HG03575 (cell line): ENCODE data around the gene TAAR1.
"Not testable (repeated sequence)": the region's sequence is repeated elsewhere in the genome, so short reads cannot be mapped to it uniquely, and the experiment has no call there.

Experiments
- ATAC-seq: cut with Tn5 transposase; IDR thresholded peaks from one replicate; pipeline ENCODE4 v1.9.1; 2021; ENCODE audit not compliant: unreplicated experiment, insufficient number of reproducible peaks, low FRiP score; ENCODE audit errors: extremely low read depth

Gene TAAR1

DNA sequence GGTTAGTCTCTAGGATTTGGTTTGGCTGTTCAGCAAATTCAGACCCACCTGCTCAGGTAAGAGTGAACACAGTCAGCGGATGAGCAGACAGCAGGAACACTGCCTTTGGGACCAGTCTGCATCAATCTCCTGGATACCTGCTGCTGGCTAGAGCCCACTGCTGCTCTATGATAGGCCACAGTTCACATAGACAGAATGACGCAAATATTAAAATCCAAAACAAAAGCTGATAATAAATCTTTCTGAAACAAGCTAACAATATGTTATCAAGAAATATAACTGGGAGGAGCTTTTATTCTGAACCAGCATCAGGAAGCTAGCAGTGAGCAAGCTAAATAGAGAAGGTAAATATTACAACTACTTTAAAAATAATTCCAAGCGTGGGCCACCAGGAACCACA is at the start of gene TAAR1:
TSS of gene TAAR1 (minus strand) at position 101 of the 400 bp plus-strand sequence. CDS start 13,179 bp downstream, outside the sequence.
- no peak for ATAC-seq

GRCh38 chr6:132708771-132709170 is 49.8 kb upstream of the TAAR1 start:
- ATAC-seq: no peak

GRCh38 chr6:132708002-132708401 is 49.0 kb upstream of the TAAR1 start:
- no peak for ATAC-seq

DNA sequence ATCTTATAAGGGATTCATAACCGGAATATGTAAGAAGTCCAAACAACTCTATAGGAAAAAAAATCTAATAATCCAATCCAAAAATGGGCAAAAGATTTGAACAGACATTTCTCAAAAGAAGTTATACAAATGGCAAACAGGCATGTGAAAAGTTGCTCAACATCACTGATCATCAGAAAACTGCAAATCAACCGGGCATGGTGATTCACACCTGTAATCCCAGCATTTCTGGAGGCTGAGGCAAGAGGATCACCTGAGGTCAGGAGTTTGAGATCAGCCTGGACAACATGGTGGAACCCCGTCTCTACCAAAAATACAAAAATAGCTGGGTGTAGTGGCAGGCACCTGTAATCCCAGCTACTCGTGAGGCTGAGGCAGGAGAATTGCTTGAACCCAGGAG is 47.8 kb upstream of the TAAR1 start:
- ATAC-seq: not testable (repeated sequence)

DNA sequence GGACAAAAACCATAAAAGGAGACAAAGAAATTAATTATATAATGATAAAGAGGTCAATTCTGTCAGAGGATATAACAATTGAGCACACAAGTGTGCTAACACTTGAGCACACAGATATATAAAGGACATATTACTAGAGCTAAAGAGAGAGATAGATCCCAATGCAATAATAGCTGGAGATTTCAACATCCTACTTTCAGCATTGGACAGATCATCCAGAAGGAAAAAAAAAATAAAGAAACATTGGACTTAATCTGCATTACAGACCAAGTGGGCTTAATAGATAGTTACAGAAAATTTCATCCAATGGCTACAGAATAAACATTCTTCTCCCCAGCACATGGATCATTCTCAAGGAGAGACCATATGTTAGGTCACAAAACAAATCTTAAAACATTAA is 45.0 kb upstream of the TAAR1 start:
- no peak for ATAC-seq

DNA sequence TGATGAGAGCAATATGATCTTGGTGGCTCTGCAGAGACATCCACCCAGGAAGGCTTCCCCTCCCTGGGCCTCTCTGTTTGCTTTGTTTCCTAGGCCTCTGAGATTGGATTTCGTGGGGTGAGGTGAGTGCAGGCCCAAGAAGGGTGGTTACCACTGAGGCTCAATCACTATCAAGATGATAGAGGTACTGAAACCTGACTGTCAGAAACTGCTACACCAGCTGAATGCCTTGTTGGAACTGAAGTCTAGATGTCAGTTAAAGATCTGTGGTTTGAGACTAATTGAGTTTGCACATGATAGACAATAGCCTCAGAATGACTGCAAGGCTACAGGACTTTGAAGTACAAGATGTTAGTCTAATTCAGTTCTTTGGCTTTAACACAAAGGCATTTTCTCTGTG is 39.6 kb upstream of the TAAR1 start:
- ATAC-seq: peak; percentile 70

DNA sequence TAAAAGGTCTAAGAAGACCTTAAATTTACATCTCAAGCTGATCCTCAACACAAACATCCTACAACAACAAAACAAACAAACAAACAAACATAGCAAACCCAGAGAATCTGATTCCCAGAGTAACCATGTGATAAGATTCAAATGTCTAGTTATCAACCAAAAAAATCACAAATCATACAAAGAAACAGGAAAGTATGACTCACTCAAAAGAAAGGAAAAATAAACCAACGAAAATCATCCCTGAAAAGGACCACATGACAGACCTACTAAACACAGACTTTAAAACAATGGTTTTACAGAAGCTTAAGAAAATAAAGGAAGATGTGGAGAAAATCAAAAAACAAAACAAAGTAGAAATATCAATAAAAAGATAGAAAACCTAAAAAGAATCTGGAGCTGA is 36.8 kb upstream of the TAAR1 start:
- ATAC-seq: no peak

DNA sequence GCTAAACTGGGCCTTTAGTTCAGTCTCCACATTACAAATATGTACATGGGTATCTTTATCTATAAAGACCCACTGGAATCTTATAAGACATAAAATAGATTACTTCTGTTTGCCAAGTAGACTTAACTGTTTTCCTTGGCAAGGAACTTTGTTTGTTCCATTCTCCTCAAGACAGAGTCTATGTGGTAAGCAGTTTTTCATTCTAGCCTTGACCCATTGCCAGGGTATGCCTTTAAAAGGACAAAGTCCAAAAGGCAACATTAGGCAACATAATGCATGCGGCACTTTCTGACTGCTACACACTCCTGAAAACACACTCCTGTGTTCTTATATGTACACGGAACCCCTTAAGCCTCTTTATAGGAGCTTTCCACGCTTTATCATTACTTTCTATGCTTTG is 34.5 kb upstream of the TAAR1 start:
- ATAC-seq: no peak

GRCh38 chr6:132690678-132691077 is 31.7 kb upstream of the TAAR1 start:
- no peak for ATAC-seq

GRCh38 chr6:132687306-132687705 is 28.3 kb upstream of the TAAR1 start:
- no peak for ATAC-seq

- ATAC-seq: no peak
Measured at GRCh38 chr6:132686531-132686930, 27.5 kb upstream of the TAAR1 start.

DNA sequence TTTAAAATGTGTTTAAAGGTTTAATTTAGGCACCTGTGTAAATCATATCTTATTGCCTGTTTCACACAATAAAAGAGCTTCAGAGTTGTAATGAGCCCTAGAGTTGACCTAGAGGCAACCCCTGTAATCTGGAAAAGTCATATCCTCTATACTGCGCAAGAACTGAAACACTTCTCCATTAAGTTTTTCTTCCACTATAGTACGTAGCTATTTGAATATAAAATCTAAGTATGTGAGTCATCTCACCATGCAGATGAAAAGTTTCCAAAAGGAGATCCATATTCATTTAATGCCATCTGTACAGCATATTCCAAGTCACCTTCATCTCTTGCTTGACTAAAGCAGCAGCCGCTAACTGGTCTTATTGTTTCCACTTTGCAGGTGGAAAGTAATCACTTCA is 26.0 kb upstream of the TAAR1 start:
- no peak for ATAC-seq

- no peak for ATAC-seq
Measured at GRCh38 chr6:132684272-132684671, 25.3 kb upstream of the TAAR1 start.

DNA sequence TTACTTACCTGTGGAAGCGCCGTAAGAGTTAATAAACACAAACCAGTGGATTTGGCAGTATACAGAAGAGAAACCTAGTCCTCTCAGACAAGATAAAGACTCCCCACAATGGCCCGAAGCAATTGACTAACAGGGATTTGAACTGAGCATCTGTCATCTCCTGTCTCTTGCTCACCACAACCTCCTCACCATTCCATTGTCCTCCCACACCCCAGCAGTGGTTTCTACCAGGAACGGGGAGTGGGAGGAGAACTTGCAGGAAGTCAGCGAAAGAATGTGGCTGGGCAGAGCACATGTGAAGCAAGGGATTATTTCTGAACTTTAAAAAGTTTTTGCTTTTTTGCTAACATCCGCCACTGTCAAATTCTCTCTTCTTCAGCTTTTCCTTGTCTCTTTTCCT is 24.6 kb upstream of the TAAR1 start:
- no peak for ATAC-seq

DNA sequence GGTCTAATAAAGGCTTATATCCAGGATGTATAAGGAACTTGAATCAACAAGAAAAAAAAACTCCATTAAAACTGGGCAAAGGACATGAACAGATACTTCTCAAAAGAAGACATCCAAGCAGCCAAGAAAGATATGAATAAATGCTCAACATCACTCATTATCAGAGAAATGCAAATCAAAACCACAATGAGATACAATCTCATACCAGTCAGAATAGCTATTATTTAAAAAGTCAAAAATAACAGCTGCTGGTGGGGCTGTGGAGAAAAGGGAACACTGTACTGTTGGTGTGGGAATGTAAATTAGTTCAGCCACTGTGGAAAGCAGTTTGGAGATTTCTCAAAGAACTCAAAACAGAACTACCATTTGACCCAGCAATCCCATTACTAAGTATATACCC is 20.1 kb upstream of the TAAR1 start:
- not testable (repeated sequence) for ATAC-seq

- ATAC-seq: no peak
Measured at GRCh38 chr6:132675749-132676148, 16.8 kb upstream of the TAAR1 start.

GRCh38 chr6:132675002-132675401 is 16.0 kb upstream of the TAAR1 start:
- no peak for ATAC-seq

GRCh38 chr6:132673376-132674094 is 14.6 kb upstream of the TAAR1 start:
- no peak for ATAC-seq

DNA sequence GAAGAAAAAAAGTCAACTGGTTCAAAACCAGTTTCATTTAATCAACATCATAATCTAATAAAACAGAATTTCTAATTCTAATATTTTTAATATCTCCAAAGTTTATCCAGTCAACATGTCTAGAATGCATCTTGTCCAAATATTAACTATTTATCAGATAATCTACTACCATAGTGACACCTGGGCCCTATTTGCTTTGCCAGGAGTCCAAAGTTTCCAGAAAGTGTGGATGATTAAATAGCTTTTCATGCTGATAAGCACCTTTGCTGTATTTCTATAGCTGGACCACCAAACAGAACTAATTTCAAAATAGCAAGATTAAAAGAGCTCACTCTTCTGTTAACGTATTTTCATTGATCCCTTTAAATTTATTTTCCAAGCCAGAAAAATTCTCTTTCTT is 12.3 kb upstream of the TAAR1 start:
- ATAC-seq: no peak

GRCh38 chr6:132669690-132670291 is 10.8 kb upstream of the TAAR1 start:
- ATAC-seq: peak; percentile 53

DNA sequence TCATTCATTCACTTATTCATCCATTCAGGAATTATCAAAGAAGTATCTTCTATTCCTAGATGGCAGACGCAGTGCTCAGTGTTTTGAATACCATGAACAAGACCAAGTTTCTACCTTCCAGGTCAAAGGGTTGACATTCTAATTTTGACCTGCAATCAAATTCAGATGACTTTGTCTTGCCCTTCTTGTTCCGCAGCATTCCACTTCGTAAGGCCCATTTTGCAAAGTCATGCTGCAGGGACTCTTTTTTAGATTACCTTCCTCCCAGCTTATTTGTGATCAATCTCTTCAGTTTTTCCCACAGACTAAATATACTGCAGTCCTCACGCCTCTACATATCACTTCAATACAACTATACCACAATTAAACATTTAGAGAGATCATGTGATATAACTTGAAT is 7.1 kb upstream of the TAAR1 start:
- no peak for ATAC-seq
